Body of pancreas (tissue), 4 donors: ENCODE measurements around the gene ABHD12B.

Experiments
- CTCF ChIP-seq, 7 experiments: fragments of 450-650 bp in 4 of 7; fragments of 200-600 bp in 3 of 7; sonication (generic) in 3 of 7; IDR thresholded peaks; one replicate each; pipeline ENCODE4 v1.5.1; 2016 to 2019; ENCODE audit warnings: antibody characterized with exemption in 7 of 7
- POLR2A ChIP-seq, 3 donors: fragments of 450-650 bp; IDR thresholded peaks; one replicate each; pipeline ENCODE4 v1.6.1; 2016; ENCODE audit warnings: antibody characterized with exemption in 3 of 3, mild to moderate bottlenecking in 2 of 3

GRCh38 chr14:50936882-50937281, 65.0 kb downstream of the ABHD12B start:
- TF ChIP-seq POLR2A (IDR thresholded peaks at IDR 0.05): no peak
- no peak for TF ChIP-seq CTCF (IDR thresholded peaks at IDR 0.05)
